ENCODE data around the gene NNT.
"Not testable (repeated sequence)": the region's sequence is repeated elsewhere in the genome, so short reads cannot be mapped to it uniquely, and the experiment has no call there.

The NNT gene

GRCh38 chr5:43676083-43676840 is 73.3 kb downstream of the NNT start:
- no peak for DNase-seq

DNA sequence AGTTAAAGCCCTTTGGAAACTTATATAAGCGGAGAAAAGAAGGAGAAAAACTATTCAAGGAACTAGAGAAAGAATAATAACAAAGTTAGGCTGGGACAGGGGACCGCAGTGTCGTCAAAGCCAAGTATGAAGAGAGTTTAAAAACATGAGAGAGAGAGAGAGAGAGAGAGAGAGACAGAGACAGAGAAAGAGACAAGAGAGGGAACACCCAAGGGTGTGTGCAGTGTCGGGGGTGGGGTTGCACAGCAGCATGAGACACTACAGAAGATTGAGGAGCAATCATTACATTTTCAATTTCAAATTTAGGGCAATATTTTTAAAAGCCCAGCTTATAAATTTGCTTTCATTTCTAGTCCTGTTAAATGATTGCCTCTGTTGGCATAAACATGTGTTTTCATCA is 74.3 kb downstream of the NNT start:
- DNase-seq, result no peak

DNA sequence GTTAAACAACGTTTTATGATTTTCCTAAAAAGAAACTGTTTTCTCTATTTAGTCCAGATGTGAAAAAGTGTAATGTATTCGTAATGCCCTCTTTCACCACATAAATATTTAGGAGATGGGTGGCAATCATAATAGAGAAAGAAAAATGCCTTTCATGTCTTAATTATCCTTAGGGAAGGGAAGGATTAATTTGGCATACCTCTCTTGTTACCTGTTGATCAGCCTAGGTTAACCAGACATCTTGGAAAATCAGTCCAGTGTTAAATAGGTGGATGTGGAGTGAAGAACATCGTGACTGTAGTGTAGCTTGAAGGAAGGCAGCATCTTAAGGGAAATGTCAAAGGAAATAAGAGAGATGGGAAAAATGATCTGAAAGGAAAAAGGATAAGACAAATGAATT is 76.2 kb downstream of the NNT start:
- no peak for DNase-seq

- DNase-seq, result no peak
Observed at GRCh38 chr5:43680286-43680685, 77.3 kb downstream of the NNT start.

DNA sequence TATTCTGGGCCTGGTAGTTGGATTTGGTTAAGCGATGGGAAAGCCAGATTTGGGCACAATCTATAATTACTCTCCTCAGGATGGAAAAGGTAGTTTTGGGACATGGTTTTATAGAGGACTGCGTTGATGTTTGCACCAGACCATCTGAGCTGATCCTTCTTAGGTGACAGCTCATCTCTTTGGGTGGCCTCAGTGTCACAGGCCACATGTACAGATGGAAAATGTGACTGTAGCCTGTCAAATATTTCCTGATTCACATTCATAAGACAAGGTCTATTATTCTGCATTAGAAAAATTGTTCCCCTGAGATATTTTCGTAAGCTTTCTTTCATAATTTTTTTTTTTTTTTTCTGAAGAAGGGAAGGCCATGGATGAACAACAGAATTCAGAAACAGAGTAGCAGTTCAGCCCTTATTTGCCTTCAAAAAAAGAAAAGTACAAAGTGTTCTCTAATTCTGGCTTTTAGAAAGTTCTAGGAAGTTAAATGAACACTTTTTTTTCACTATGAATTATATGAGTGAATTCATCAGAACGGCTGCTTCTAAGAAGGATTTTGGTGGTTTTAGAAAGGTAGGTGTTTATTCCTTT is 81.0 kb downstream of the NNT start:
- no peak for DNase-seq

DNA sequence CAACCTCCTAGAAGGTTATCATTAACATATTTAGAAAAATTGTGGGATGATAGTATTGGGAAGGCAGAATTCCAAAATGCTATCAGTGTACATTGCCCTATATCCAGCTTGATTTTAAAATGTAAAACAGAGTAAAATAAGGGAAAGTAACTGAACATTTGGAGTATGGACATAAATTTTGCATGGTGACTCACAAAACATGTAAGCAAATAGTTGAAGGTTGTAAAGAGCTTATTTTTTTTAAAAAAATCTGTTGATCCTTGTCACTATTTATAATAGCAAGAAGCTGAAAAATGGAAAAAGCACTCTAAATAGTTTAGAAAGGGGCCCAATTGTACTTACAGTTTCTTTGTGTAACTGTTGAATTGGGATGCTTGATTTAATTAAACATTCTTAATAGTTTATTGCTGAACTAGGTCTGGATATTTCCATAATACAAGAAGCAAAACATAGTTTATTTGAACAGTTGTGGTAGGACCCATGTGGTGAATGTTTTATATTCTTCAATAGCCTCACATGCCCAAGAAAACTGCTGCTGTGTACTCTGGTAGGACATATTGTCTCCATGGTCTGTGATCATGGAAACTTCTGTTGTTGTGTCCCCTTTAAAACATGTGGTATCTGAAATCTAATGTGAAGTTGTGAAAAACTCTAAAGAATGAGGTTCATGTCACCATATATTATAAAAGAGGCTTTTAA is 82.4 kb downstream of the NNT start:
- no peak for DNase-seq

- no peak for DNase-seq
Observed at GRCh38 chr5:43687275-43687674, 84.3 kb downstream of the NNT start.

DNA sequence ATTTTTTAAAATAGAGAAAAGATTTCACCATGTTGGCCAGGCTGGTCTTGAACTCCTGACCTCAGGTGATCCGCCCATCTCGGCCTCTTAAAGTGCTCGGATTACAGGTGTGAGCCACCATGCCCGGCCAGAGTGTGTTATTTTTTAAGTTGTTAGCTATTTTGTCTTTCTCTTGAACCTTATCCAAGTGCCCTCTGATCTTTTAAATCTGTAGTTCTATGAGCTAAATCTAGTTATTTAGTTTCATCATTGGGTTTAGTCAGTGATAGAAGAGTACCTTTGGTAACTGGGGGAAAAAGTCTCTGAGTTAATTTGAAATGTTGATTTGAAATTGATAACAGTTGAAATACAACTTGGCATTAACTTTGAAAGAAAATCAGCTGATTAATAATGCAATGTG is 88.3 kb downstream of the NNT start:
- no peak for DNase-seq

DNA sequence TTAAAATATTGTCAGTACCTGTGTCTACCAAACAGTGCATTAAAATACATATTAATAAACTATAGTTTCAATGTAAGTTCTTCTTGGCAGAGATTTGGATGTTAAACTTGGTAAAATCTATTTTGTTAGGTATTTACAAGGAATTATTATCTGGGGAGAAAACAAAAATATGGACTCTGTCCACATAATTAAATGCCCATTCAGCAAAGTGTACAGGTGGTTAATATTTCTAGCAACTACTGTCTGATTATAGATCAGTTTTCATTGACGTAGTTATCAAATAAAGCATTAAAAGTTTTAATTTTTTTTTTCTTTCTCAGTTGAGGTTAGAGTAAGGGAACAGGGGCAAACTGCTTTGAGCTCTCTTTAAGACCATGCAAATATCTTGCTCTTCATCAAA is 88.9 kb downstream of the NNT start:
- no peak for DNase-seq

DNA sequence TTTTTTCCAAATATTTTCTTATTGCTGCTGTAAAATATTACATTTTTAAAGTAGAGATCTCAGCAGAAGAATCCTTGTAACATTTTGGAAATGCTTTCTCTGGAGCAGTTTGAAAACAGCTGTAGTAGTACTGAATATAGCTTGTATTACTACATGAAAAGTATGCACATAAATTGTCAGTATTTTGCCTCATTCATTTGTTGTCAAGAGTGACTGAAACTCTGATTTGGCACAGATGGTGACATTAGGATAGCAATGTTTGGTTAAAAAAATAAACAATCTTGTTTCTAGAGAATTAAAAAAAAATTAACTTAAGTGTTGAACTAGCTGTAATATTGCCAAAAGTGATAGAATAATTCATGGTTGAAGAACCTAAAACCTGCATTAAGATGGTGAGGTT is 90.4 kb downstream of the NNT start:
- no peak for DNase-seq

- DNase-seq, result no peak
Observed at GRCh38 chr5:43694027-43694426, 91.0 kb downstream of the NNT start.

- DNase-seq, result not testable (repeated sequence)
Observed at GRCh38 chr5:43696444-43696843, 93.5 kb downstream of the NNT start.

DNA sequence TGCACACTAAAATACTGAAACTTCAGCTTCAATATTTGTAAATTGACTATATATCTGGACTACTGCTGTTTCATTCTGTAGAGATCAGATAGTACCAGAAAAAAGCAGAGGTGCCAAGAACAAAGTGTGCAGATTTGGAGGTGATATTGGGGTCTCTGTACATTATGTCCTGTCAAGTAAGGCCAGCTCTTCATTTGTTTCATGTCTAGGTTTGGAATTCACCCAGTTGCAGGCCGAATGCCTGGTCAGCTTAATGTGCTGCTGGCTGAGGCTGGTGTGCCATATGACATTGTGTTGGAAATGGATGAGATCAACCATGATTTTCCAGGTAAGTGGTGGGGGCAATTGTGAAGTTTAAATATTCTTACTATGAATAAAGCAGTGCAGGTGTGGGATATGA is 96.9 kb downstream of the NNT start:
- no peak for DNase-seq

- no peak for DNase-seq
Observed at GRCh38 chr5:43700601-43701000, 97.6 kb downstream of the NNT start.

DNA sequence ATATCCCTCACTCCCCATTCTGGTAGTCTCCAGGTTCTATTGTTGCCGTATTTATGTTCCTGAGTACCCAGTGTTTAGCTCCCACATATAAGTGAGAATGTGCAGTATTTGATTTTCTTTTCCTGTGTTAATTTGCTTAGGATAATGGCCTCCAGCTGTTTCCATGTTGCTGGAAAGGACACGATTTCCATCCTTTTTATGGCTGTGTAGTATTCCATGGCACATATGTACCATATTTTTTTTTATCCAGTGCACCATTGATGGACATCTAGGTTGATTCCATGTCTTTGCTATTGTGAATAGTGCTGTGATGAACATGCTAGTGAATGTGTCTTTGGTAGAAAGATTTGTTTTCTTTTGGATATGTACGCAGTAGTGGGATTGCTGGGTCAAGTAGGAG is 98.2 kb downstream of the NNT start:
- DNase-seq, result no peak

- no peak for DNase-seq
Observed at GRCh38 chr5:43702293-43702692, 99.3 kb downstream of the NNT start.

- no peak for DNase-seq
Observed at GRCh38 chr5:43702815-43703214, 99.8 kb downstream of the NNT start.

DNA sequence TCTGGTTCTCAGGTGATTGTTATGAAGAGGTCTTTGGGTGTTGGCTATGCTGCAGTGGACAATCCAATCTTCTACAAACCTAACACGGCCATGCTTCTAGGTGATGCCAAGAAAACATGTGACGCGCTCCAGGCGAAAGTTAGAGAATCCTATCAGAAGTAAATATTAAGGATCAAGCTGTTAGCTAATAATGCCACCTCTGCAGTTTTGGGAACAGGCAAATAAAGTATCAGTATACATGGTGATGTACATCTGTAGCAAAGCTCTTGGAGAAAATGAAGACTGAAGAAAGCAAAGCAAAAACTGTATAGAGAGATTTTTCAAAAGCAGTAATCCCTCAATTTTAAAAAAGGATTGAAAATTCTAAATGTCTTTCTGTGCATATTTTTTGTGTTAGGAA is 101.3 kb downstream of the NNT start:
- DNase-seq, result no peak

DNA sequence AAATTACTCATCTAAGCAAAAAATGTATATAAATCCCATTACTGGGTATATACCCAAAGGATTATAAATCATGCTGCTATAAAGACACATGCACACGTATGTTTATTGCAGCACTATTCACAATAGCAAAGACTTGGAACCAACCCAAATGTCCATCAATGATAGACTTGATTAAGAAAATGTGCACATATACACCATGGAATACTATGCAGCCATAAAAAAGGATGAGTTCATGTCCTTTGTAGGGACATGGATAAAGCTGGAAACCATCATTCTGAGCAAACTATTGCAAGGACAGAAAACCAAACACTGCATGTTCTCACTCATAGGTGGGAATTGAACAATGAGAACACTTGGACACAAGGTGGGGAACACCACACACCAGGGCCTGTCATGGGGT is 103.6 kb downstream of the NNT start:
- not testable (repeated sequence) for DNase-seq

GRCh38 chr5:43711496-43711895 is 108.5 kb downstream of the NNT start:
- DNase-seq, result no peak

DNA sequence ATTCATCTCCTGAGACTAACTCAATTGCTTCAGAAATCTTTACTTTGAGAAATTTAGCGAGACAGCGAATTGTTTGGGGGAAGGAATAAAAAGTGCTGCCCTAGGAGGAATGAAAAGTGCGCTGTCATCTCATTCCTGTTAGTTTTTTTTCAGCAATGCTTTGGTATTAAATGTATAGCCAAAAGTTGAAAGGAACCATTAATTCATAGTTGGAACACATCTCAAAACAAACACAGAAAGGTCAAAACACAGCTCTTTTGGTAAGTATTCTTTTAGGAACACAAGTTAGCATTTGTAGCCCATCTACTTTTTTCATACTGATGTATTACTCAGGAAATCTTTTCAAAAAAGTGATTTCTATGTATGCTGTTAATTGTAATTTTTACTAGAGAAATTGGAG is 109.1 kb downstream of the NNT start:
- no peak for DNase-seq

DNA sequence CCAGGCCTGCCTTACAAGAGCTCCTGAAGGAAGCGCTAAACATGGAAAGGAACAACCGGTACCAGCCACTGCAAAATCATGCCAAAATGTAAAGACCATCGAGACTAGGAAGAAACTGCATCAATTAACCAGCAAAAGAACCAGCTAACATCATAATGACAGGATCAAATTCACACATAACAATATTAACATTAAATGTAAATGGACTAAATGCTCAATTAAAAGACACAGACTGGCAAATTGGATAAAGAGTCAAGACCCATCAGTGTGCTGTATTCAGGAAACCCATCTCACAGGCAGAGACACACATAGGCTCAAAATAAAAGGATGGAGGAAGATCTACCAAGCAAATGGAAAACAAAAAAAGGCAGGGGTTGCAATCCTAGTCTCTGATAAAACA is 116.8 kb downstream of the NNT start:
- not testable (repeated sequence) for DNase-seq

DNA sequence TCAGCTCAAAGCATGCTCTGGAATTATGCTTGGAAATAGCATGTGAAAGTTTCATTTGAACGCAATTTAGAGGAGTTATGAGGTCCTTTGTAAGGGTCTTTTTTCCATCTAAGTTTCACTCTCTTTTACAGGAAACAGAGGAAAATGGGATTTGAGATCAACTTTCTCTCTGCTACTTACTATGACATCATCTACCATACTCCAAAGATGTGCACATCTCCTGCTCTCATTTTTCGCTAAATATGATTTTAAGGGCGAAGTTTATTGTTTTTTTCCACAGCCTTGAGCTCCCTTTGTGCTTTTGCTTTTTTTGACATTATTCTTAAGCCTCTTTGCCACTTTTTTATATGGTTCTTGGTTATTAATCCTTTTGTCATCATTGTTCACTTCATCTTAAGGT is 125.6 kb downstream of the NNT start:
- no peak for DNase-seq

- no peak for DNase-seq
Observed at GRCh38 chr5:43729846-43730478, 127.0 kb downstream of the NNT start.
